Measurements from ENCODE around the gene PLXNA4. TPM values are rescaled to one million over a fixed set of nuclear protein-coding genes. Genes with fewer than 3 reads are reported as not detected.

Gene PLXNA4
- total RNA-seq, 2 donors from 2014 or later = 0.41 to 2.8 TPM

GRCh38 chr7:132203021-132203420 lies 373.2 kb downstream of the PLXNA4 start:
- no peak for DNase-seq (ENCODE audit: low spot score)
- Histone ChIP-seq H3K9me3 (no peaks in the 10 kb centered on the region), H3K27me3 (replicated peaks; ENCODE audit: insufficient read depth) (no peaks in the 10 kb centered on the region), H3K4me3 (no peak overlapping the region), H3K27ac (no peak overlapping the region), H3K36me3 (no peaks in the 10 kb centered on the region), H3K4me1 (replicated peaks) (no peaks in the 10 kb centered on the region)
- TF ChIP-seq CTCF (IDR thresholded peaks at IDR 0.05) (no peak), POLR2A (IDR thresholded peaks at IDR 0.05) (no peak), POLR2AphosphoS5 (IDR thresholded peaks at IDR 0.05) (no peak)
- 75% methylated on average over 7 of the region's 7 CpGs for WGBS
- intact Hi-C loops (cut with DNase I) = no loop called here

- 88% methylated on average over 9 of the region's 9 CpGs for WGBS
- intact Hi-C loops (cut with DNase I) = no loop called here
- H3K9me3 ChIP-seq = no peaks in the 10 kb centered on the region
- H3K4me1 ChIP-seq (replicated peaks) = no peaks in the 10 kb centered on the region
- DNase-seq (ENCODE audit: low spot score) = no peak
- no peak overlapping the region for H3K4me3 ChIP-seq
- H3K27me3 ChIP-seq (replicated peaks; ENCODE audit: insufficient read depth) = no peaks in the 10 kb centered on the region
- no peak overlapping the region for H3K27ac ChIP-seq
- no peaks in the 10 kb centered on the region for H3K36me3 ChIP-seq
- TF ChIP-seq POLR2A (IDR thresholded peaks at IDR 0.05) = no peak
- no peak for TF ChIP-seq CTCF (IDR thresholded peaks at IDR 0.05)
- no peak for TF ChIP-seq POLR2AphosphoS5 (IDR thresholded peaks at IDR 0.05)
Observed at GRCh38 chr7:132202541-132202940, 373.7 kb downstream of the PLXNA4 start.

- Histone ChIP-seq H3K4me1 (replicated peaks) (no peaks in the 10 kb centered on the region), H3K4me3 (no peak overlapping the region), H3K27me3 (replicated peaks; ENCODE audit: insufficient read depth) (no peaks in the 10 kb centered on the region), H3K36me3 (no peaks in the 10 kb centered on the region), H3K27ac (no peak overlapping the region), H3K9me3 (no peaks in the 10 kb centered on the region)
- 69% methylated on average over 4 of the region's 4 CpGs for WGBS
- DNase-seq (ENCODE audit: low spot score) = no peak
- no peak for TF ChIP-seq POLR2AphosphoS5 (IDR thresholded peaks at IDR 0.05)
- no peak for TF ChIP-seq POLR2A (IDR thresholded peaks at IDR 0.05)
- no peak for TF ChIP-seq CTCF (IDR thresholded peaks at IDR 0.05)
- intact Hi-C loops (cut with DNase I) = no loop called here
Observed at GRCh38 chr7:132200141-132200540, 376.1 kb downstream of the PLXNA4 start.

- TF ChIP-seq POLR2A (IDR thresholded peaks at IDR 0.05) (no peak), POLR2AphosphoS5 (IDR thresholded peaks at IDR 0.05) (no peak), CTCF (IDR thresholded peaks at IDR 0.05) (no peak)
- DNase-seq (ENCODE audit: low spot score) = no peak
- Histone ChIP-seq H3K9me3 (no peaks in the 10 kb centered on the region), H3K4me1 (replicated peaks) (no peaks in the 10 kb centered on the region), H3K36me3 (no peaks in the 10 kb centered on the region), H3K27ac (no peak overlapping the region), H3K4me3 (no peak overlapping the region), H3K27me3 (replicated peaks; ENCODE audit: insufficient read depth) (no peaks in the 10 kb centered on the region)
- intact Hi-C loops (cut with DNase I) = no loop called here
- WGBS = 74% methylated on average over 2 of the region's 2 CpGs
Observed at GRCh38 chr7:132199626-132200025, 376.6 kb downstream of the PLXNA4 start.

- no peaks in the 10 kb centered on the region for H3K4me1 ChIP-seq (replicated peaks)
- H3K9me3 ChIP-seq = no peaks in the 10 kb centered on the region
- intact Hi-C loops (cut with DNase I) = no loop called here
- no peak overlapping the region for H3K27ac ChIP-seq
- 93% methylated on average over 2 of the region's 2 CpGs for WGBS
- DNase-seq (ENCODE audit: low spot score) = no peak
- no peaks in the 10 kb centered on the region for H3K27me3 ChIP-seq (replicated peaks; ENCODE audit: insufficient read depth)
- no peak for TF ChIP-seq POLR2AphosphoS5 (IDR thresholded peaks at IDR 0.05)
- no peak for TF ChIP-seq CTCF (IDR thresholded peaks at IDR 0.05)
- no peak for TF ChIP-seq POLR2A (IDR thresholded peaks at IDR 0.05)
- H3K4me3 ChIP-seq = no peak overlapping the region
- no peaks in the 10 kb centered on the region for H3K36me3 ChIP-seq
Observed at GRCh38 chr7:132197772-132198171, 378.5 kb downstream of the PLXNA4 start.

All from prostate gland (tissue), 2 donors.